Right hindlimb (tissue), 1 donor: Measurements from ENCODE around the gene BMPR1A.
"Not testable (repeated sequence)": the region's sequence is repeated elsewhere in the genome, so short reads cannot be mapped to it uniquely, and the experiment has no call there.

Experiments
- DNase-seq: peaks from one replicate; pipeline ENCODE4 v3.0.0-alpha.2; 2018

Gene BMPR1A

GRCh38 chr10:86851328-86852207, 95.1 kb downstream of the BMPR1A start:
- DNase-seq, result no peak

DNA sequence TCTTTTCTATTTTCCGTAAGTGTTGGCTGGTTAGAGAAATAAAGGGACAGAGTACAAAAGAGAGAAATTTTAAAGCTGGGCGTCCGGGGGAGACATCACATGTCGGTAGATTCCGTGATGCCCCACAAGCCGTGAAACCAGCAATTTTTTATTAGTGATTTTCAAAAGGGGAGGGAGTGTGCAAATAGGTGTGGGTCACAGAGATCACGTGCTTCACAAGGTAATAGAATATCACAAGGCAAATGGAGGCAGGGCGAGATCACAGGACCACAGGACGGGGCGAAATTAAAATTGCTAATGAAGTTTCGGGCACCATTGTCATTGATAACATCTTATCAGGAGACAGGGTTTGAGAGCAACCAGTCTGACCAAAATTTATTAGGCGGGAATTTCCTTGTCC, 97.2 kb downstream of the BMPR1A start:
- not testable (repeated sequence) for DNase-seq

DNA sequence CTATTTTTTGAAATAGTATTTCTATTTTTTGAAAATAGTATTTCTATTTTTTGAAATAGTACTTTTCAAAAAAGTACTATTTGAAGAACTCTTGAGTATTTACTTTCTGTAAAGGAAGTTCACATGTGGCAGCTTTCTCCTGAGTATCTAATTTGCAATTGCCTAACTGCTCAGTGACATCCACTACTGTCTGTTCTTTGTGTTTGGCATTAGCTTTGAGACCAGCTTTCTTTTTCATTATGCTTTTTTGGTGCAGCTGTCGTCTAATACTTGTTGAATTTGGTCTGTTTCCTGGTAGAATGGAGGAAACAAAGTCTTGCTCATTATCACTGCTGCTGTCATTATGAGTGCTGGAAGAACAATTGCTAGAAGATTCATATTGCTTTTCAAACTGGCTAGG, 99.1 kb downstream of the BMPR1A start:
- DNase-seq, result no peak

- no peak for DNase-seq
Measured at GRCh38 chr10:86856156-86856555, 99.7 kb downstream of the BMPR1A start.

DNA sequence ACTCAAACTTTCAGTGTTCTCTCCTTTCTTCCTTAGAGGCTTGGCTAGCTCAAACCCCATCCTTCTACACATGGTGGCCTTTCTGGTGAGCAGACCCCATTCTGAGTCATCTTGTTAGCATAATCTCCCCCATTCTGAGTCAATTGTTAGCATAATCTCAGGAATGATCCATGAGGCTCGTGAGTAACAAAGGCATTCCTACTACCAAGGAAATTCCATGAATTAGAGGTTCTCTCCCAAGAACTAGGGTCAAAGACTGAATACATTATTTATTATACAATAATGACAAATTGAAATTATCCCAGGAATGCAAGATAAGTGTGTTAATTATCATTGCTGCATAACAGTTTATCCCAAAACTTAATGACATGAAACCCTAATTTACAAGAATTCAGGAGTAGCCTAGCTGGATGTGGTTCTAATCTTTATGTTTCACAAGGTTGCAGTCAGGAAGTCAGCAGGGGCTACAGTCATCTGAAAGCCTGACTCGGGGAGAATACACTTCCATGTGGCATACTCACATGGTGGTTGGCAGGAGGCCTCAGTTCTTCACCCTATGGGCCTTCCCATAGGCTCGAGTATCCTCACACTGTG, 100.8 kb downstream of the BMPR1A start:
- DNase-seq, result no peak

GRCh38 chr10:86858011-86858410, 101.6 kb downstream of the BMPR1A start:
- no peak for DNase-seq

- DNase-seq, result no peak
Measured at GRCh38 chr10:86861351-86861750, 104.9 kb downstream of the BMPR1A start.

DNA sequence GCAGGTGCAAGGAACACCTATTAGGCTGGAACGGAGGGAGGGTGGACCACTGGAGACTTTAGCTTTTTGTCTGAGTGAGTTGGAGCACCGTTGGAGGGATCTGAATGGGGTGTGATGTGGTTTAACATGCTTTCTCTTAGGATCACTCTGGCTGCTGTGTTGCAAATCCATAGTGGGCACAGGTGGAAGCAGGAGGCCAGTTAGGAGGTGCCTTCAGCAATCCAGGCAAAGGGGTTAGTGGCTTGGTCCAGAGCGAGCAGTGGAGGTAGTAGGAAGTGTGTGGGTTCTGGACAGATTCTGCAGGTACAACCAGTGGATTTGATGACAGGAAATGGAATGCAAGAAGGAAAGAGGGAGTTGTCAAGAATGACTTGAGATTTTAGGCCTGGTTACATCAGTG, 106.0 kb downstream of the BMPR1A start:
- no peak for DNase-seq

DNA sequence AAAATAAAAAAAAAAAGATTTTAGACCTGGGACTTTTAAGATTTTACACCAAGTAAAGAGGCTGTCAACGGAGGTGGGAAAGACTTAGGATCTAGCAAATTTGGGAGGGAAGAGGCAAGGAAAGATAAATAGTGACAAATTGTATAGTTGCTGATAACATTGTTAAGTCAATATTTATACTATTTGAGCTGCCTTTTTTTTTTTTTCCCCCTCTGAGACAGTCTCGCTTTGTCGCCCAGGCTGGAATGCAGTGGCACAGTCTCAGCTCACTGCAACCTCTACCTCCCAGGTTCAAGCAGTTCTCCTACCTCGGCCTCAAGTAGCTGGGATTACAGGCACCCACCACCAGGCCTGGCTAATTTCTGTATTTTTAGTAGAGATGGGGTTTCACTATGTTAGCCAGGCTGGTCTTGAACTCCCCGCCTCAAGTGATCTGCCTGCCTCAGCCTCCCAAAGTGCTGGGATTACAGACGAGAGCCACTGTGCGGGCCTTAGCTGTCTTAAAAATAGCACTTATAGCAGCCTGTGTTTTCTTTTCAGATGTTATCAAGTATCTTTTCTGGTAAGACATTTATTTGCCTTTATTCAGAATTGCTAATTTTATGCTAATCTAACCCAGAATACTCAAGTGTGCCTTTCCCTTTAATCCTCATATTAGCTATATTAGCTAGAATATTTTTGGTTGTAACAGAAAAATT, 106.5 kb downstream of the BMPR1A start:
- DNase-seq, result no peak

DNA sequence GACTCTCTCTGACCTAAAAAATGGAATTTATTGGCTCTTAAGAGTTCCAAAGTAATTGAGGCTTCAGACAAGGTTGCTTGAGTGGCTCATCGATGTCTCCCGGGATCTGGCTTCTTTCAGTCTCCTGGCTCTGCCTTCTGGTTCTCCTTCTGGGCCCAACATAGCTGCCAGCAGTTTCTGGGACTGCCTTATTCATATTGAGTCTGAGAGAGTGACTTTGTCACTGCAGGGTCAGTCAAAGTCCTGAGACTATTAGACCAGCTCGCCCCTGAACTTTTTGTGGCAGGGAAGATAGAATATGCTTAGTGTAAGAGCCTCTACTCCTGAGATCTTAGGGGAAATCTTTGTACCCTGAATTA, 107.0 kb downstream of the BMPR1A start:
- no peak for DNase-seq

- not testable (repeated sequence) for DNase-seq
Measured at GRCh38 chr10:86865011-86865811, 108.8 kb downstream of the BMPR1A start.

DNA sequence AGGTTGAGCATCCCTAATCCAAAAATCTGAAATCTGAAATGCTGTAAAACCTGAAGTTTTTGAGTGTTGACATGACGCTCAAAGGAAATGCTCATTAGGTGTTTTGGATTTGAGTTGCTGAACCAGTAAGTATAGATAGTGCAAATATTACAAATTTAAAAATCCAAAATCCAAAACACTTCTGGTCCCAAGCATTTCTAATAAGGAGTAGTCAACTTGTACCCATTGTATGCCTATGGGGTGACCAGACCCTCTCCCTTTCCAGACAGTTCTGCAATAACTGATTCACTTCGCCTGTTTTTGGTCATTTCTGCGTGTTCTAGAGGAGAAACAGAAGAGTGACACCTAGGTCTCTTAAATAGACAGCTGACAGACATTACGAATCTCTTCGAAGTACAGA, 110.7 kb downstream of the BMPR1A start:
- DNase-seq, result no peak

DNA sequence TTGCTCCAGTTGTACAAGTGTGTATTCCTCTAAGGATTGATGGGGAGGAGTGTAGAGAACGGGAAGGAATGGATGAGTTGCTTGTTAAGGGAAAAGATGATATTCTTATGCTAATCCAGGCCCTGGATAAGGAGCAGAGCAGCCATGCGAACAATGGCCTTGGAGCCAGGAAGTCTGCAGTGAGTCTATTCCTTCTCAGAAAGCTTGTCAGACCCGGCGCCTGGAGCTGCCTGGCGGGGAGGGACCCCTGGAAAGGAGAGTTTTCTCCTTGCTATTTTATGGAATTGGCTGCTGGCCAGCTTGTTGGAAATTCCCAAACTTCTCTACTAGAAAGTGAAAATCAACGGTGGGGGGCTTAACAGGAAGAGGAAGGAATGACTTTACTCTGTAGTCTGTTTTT, 111.9 kb downstream of the BMPR1A start:
- peak; percentile 89 for DNase-seq

DNA sequence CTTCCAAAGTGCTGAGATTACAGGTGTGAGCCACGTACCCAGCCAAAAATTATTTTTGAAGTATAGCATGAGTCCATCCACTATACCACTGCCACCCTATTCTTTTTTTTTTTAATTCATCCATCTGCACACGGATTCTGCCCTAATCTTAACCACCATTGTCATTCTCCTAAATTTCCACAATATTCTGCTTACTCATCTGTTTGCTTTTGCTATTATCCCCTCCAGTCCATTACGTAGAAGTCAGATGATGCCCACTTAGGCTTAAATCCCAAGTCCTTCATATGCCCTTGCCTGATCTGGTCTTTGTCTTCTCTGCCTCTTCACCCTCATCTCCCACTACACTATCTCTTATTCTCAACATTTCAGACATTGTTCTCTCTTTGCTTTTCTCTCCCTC, 114.3 kb downstream of the BMPR1A start:
- DNase-seq, result no peak

GRCh38 chr10:86871563-86872183, 115.3 kb downstream of the BMPR1A start:
- no peak for DNase-seq

- no peak for DNase-seq
Measured at GRCh38 chr10:86872757-86873156, 116.3 kb downstream of the BMPR1A start.

DNA sequence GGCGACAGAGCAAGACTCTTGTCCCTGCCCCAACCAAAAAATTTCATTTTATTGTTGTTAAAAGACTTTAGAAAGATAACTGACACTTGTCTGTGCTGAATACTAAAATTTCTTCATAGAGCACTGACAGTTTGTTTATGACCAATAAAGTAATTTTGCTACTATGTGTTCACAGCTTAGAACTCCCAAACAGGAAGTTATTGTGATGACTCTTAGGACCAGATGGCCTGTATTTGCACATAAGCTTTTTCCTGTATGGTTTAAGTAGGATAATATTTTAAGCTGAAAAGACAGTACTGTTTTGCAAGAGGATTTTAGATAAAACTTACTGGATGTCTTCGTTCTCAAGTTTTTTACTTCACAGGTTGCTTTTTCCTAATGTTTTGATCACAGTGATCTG, 120.3 kb downstream of the BMPR1A start:
- no peak for DNase-seq

- DNase-seq, result no peak
Measured at GRCh38 chr10:86878983-86879713, 122.7 kb downstream of the BMPR1A start.

GRCh38 chr10:86880971-86881370, 124.6 kb downstream of the BMPR1A start:
- DNase-seq, result no peak

DNA sequence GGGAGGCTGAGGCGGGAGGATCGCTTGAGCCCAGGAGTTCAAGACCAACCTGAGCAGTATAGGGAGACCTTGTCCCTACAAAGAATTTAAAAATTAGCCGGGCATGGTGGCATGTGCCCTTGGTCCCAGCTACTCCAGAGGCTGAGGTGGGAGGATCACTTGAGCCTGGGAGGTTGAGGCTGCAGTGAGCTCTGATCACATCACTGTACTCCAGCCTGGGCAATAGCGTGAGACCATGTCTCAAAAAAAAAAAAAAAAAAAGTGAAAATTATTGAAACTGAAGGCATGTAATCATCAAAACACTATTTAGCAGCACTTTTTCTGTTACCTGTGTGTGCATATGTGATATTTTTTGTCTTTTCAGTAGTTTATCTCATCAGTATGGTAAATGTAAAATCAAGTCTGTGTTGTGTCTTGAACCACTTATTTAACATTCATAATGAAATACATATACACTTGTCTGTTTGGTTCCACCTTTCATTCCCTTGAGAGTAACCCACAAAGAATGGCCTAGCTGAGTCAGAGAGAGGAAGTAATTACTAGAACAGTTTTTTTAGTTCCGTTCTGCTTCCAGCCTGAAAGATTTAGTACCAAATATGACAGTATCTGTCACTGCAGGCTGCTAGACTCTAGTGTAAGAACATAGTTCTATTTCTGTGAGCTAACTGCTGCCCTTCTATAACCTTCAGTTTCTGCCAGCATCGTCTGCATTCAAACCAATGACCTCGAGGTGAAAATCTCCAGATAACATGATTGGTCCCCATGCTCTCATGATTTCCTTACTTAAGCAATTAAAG, 132.4 kb downstream of the BMPR1A start:
- no peak for DNase-seq

GRCh38 chr10:86889997-86890396, 133.6 kb downstream of the BMPR1A start:
- DNase-seq, result no peak
